OCI-LY3 (cell line): ENCODE results near the gene AQP10.
"Not testable (repeated sequence)": the region's sequence is repeated elsewhere in the genome, so short reads cannot be mapped to it uniquely, and the experiment has no call there.

Experiments used
- EZH2phosphoT487 ChIP-seq: fragments of 200-600 bp; shearing (Covaris generic); IDR thresholded peaks from 2 replicates; pipeline ENCODE4 v1.6.1; 2018; ENCODE audit warnings: antibody characterized with exemption, mixed run types, low read depth
- TF ChIP-seq, protein P1 (sequence below): fragments of 200-600, 300-600 bp; sonication (generic); IDR thresholded peaks from 2 replicates; pipeline ENCODE4 v1.5.1; 2014; ENCODE audit warnings: antibody characterized with exemption, low read length, low read depth

DNA sequence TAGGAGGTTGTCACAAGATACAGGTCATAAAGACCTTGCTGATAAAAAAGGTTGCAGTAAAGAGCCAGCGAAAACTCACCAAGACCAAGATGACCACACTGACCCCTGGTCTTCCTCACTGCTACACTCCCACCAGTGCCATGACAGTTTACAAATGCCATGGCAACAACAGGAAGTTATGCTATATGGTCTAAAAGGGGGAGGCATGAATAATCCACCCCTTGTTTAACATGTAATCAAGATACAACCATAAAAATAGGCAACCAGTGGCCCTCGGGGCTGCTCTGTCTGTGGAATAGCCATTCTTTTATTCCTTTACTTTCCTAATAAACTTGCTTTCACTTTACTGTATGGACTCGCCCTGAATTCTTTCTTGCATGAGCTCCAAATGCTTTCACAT, 6.7 kb upstream of the AQP10 start:
- TF ChIP-seq, protein P1, sequence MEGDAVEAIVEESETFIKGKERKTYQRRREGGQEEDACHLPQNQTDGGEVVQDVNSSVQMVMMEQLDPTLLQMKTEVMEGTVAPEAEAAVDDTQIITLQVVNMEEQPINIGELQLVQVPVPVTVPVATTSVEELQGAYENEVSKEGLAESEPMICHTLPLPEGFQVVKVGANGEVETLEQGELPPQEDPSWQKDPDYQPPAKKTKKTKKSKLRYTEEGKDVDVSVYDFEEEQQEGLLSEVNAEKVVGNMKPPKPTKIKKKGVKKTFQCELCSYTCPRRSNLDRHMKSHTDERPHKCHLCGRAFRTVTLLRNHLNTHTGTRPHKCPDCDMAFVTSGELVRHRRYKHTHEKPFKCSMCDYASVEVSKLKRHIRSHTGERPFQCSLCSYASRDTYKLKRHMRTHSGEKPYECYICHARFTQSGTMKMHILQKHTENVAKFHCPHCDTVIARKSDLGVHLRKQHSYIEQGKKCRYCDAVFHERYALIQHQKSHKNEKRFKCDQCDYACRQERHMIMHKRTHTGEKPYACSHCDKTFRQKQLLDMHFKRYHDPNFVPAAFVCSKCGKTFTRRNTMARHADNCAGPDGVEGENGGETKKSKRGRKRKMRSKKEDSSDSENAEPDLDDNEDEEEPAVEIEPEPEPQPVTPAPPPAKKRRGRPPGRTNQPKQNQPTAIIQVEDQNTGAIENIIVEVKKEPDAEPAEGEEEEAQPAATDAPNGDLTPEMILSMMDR, result not testable (repeated sequence)
- TF ChIP-seq EZH2phosphoT487, result not testable (repeated sequence)
